DND-41 (cell line): ENCODE measurements around the gene FLNB.

Experiments
- EZH2 ChIP-seq: IDR thresholded peaks from 3 replicates; pipeline ENCODE4 v1.6.1; 2012; ENCODE audit warnings: borderline replicate concordance, low read depth, mild to moderate bottlenecking, moderate library complexity, low read length, inconsistent platforms; ENCODE audit not compliant: severe bottlenecking
- TF ChIP-seq, protein P1 (sequence below): IDR thresholded peaks from 2 replicates; pipeline ENCODE4 v1.5.1; 2012; ENCODE audit warnings: borderline replicate concordance, low read length, moderate library complexity, mild to moderate bottlenecking; ENCODE audit not compliant: poor library complexity, severe bottlenecking; ENCODE audit errors: extremely low read depth

GRCh38 chr3:58175187-58175436 is 166.9 kb downstream of the FLNB start:
- TF ChIP-seq, protein P1, sequence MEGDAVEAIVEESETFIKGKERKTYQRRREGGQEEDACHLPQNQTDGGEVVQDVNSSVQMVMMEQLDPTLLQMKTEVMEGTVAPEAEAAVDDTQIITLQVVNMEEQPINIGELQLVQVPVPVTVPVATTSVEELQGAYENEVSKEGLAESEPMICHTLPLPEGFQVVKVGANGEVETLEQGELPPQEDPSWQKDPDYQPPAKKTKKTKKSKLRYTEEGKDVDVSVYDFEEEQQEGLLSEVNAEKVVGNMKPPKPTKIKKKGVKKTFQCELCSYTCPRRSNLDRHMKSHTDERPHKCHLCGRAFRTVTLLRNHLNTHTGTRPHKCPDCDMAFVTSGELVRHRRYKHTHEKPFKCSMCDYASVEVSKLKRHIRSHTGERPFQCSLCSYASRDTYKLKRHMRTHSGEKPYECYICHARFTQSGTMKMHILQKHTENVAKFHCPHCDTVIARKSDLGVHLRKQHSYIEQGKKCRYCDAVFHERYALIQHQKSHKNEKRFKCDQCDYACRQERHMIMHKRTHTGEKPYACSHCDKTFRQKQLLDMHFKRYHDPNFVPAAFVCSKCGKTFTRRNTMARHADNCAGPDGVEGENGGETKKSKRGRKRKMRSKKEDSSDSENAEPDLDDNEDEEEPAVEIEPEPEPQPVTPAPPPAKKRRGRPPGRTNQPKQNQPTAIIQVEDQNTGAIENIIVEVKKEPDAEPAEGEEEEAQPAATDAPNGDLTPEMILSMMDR, result no peak
- no peak for TF ChIP-seq EZH2
